ENCODE measurements around the gene GGN. TPM values are rescaled to one million over a fixed set of nuclear protein-coding genes. Genes with fewer than 3 reads are reported as not detected.

The GGN gene
- total and polyA plus RNA-seq, 2 of the 13 experiments (the other 11 are each of a cell fraction or from before 2014, with no cell fraction given), result not detected

DNA sequence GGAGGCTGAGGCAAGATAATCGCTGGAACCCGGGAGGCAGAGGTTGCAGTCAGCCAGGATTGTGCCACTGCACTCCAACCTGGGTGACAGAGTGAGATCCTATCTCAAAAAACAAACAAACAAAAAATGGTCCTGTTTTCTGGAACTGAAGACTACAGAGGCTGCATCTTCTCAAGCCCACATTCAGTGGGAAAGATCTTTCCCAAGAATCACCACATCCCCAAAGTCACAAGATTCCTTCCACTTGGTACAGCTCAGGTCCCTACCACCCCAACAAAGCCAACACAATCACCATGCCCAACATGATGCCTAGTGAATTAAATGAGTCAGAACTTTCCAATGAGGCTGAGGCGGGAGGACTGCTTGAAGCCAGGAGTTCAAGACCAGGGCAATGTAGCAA is 37.0 kb downstream of the GGN start (continued):
- no peak for TF ChIP-seq ZNF75D (CRISPR knock-in tag; IDR thresholded peaks at IDR 0.05; ENCODE audit: borderline replicate concordance)
- TF ChIP-seq KDM5A (IDR thresholded peaks at IDR 0.05; ENCODE audit: borderline replicate concordance, low read length), result no peak
- no peak for TF ChIP-seq HMG20A (CRISPR knock-in tag; IDR thresholded peaks at IDR 0.05; ENCODE audit: borderline replicate concordance)
- TF ChIP-seq NR2F2 (IDR thresholded peaks at IDR 0.05; ENCODE audit: borderline replicate concordance, low read depth), result no peak
- TF ChIP-seq SMARCC2 (IDR thresholded peaks at IDR 0.05), result no peak
- no peak for TF ChIP-seq PITX1 (CRISPR knock-in tag; IDR thresholded peaks at IDR 0.05)
- TF ChIP-seq, protein P1, sequence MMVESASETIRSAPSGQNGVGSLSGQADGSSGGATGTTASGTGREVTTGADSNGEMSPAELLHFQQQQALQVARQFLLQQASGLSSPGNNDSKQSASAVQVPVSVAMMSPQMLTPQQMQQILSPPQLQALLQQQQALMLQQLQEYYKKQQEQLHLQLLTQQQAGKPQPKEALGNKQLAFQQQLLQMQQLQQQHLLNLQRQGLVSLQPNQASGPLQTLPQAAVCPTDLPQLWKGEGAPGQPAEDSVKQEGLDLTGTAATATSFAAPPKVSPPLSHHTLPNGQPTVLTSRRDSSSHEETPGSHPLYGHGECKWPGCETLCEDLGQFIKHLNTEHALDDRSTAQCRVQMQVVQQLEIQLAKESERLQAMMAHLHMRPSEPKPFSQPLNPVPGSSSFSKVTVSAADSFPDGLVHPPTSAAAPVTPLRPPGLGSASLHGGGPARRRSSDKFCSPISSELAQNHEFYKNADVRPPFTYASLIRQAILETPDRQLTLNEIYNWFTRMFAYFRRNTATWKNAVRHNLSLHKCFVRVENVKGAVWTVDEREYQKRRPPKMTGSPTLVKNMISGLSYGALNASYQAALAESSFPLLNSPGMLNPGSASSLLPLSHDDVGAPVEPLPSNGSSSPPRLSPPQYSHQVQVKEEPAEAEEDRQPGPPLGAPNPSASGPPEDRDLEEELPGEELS (CRISPR knock-in tag; IDR thresholded peaks at IDR 0.05), result no peak

DNA sequence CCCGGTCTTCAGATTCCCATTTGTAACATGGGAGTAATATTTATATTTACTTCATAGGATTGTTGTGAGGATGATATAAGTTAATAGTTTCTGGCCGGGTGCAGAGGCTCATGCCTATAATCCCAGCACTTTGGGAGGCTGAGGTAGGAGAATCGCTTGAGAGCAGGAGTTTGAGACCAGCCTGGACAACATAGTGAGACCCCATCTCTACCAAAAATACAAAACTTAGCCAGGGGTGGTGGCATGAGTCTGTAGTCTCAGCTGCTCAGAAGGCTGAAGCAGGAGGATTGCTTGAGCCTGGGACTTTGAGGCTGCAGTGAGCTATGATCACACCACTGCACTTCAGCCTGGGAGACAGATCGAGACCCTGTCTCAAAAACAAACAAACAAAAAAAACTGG is 41.0 kb downstream of the GGN start:
- intact Hi-C loops (cut with micrococcal nuclease; ENCODE audit: unreplicated experiment) (no loop called here), in situ Hi-C loops (cut with HindIII; ENCODE audit: extremely low pct_ligation_motif_present, low pct_unique_long_range_greater_than_20kb) (no loop called here)
- Histone ChIP-seq H2AFZ (ENCODE audit: low read length) (no peak overlapping the region), H3K79me2 (ENCODE audit: insufficient read depth, low read length) (no peaks in the 10 kb centered on the region), H3K36me3 (replicated peaks in 1 of 2; ENCODE audit: control insufficient read depth in 1 of 2, insufficient read depth in 2 of 2, low read length in 2 of 2) (no peaks in the 10 kb centered on the region), H3K9ac (ENCODE audit: insufficient read depth, low read depth, low read length) (no peak overlapping the region), H4K20me1 (ENCODE audit: insufficient read depth, low read length) (no peaks in the 10 kb centered on the region), H3K4me2 (ENCODE audit: low read depth, low read length) (no peak overlapping the region), H3K27ac (ENCODE audit: extremely low read length, insufficient read depth, low read length) (no peak overlapping the region), H3K27me3 (ENCODE audit: control insufficient read depth in 1 of 2, insufficient read depth in 2 of 2, low read length in 2 of 2) (no peaks in the 10 kb centered on the region; a peak in 1 of 5 replicates), H3K4me3 (replicated peaks in 1 of 3; ENCODE audit: insufficient read depth in 1 of 3, low read depth in 2 of 3, low read length in 3 of 3) (no peak overlapping the region), H3K4me1 (ENCODE audit: insufficient read depth, low read length) (no peaks in the 10 kb centered on the region), H3K9me3 (ENCODE audit: low read length) (no peaks in the 10 kb centered on the region)
- FAIRE-seq (no peak), DNase-seq (ENCODE audit: low spot score) (no peak), ATAC-seq (no peak)
- peak; percentile 51; the same call in 1 of the 2 replicates for TF ChIP-seq ZNF121 (CRISPR knock-in tag; IDR thresholded peaks at IDR 0.05)
- TF ChIP-seq, protein P2, sequence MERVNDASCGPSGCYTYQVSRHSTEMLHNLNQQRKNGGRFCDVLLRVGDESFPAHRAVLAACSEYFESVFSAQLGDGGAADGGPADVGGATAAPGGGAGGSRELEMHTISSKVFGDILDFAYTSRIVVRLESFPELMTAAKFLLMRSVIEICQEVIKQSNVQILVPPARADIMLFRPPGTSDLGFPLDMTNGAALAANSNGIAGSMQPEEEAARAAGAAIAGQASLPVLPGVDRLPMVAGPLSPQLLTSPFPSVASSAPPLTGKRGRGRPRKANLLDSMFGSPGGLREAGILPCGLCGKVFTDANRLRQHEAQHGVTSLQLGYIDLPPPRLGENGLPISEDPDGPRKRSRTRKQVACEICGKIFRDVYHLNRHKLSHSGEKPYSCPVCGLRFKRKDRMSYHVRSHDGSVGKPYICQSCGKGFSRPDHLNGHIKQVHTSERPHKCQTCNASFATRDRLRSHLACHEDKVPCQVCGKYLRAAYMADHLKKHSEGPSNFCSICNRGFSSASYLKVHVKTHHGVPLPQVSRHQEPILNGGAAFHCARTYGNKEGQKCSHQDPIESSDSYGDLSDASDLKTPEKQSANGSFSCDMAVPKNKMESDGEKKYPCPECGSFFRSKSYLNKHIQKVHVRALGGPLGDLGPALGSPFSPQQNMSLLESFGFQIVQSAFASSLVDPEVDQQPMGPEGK (CRISPR knock-in tag; IDR thresholded peaks at IDR 0.05), result no peak
- WGBS (ENCODE audit: low lambda C conversion rate), result 51% methylated on average over 4 of the region's 4 CpGs
- POLR2A ChIA-PET, result interaction anchor here (0.6 to 1.4 kb wide), 2 partner anchors 27 to 881 kb away, joined by 3 to 4 read pairs; partner anchors contain the start of gene PSMD8
- CTCF ChIA-PET (ENCODE audit: low intra/inter-chr PET ratio, low total read pairs), result no interaction called here
- BruUV-seq (replicated peaks), result no TSS peak
